ENCODE data around the gene TMEM80. TPM values are rescaled to one million over a fixed set of nuclear protein-coding genes. Genes with fewer than 3 reads are reported as not detected.
"Not testable (repeated sequence)": the region's sequence is repeated elsewhere in the genome, so short reads cannot be mapped to it uniquely, and the experiment has no call there.

Gene TMEM80
- total RNA-seq, 1 experiment from 2014 or later: 16.0 TPM

DNA sequence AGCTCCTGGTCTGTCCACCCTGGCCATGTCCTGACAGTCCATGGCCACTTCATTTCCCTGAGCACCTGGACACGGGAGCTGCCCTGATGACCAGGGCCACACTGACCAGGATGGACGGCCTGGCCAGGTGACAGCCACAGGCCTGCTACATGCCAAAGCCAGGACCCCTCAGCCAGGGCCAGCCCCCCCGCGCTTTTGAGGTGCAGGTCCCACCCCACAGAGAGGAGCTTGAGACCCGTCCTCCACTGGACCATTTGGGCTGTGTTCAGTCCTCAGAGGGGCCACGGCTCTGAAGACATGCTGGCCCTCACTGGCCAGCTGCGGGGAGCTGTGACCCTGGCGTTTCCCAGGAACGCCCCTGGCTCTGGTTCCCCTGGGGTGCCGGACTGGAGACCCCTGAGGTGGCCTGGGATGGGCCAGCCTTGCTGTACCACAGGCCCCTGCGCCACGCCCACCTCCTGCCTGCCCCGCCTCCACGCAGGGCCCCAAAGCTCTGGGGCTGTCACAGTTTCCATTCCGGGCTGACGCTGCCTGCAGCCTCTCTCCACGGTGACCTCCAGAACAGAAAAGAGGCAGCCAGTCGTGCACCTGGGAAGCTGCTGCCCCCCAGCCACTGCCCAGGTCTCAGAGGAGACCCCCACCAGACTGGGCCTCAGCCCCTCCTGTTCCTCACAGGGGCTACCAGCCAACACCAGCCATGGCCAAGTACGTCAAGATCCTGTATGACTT is 28.6 kb downstream of the TMEM80 start:
- no peak for DNase-seq (ENCODE audit: low read depth in 1 of 2, low spot score in 2 of 2)
- Histone ChIP-seq H3K27ac (no peak overlapping the region), H3K4me1 (replicated peaks) (no peaks in the 10 kb centered on the region), H3K27me3 (replicated peaks) (peaks cover 24% of the 10 kb centered on the region), H3K9me3 (replicated peaks) (no peaks in the 10 kb centered on the region), H3K36me3 (no peaks in the 10 kb centered on the region), H3K4me3 (no peak overlapping the region)

DNA sequence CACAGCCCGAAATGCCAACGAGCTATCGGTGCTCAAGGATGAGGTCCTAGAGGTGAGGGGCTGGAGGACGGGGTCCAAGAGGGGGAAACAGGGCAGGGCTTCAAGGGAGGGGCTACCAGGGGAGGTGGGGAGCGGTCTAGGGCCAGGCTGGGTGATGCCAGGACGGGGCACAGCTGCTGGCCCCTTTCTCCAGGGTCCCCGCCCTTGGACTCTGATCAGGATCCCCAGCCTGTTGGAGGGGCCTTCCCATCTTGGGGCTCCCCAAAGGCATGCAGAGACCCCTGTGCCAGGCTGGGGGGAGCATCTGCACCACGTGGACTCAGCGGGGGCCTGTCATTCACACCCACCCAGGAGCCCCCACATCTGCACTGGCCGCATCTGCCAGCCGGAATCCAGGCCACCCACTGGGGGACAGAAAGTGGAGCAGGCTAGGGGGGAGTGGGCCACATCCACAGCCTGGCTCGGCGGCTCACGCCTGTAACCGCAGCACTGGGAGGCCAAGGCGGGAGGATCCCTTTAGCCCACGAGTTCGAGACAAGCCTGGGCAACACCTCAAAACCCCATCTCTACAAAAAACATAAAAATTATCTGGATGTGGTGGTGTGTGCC is 29.3 kb downstream of the TMEM80 start:
- no peak overlapping the region for H3K4me3 ChIP-seq
- no peaks in the 10 kb centered on the region for H3K4me1 ChIP-seq (replicated peaks)
- no peaks in the 10 kb centered on the region for H3K9me3 ChIP-seq (replicated peaks)
- no peak for DNase-seq (ENCODE audit: low read depth in 1 of 2, low spot score in 2 of 2)
- no peaks in the 10 kb centered on the region for H3K36me3 ChIP-seq
- no peak overlapping the region for H3K27ac ChIP-seq
- H3K27me3 ChIP-seq (replicated peaks): peaks cover 17% of the 10 kb centered on the region

DNA sequence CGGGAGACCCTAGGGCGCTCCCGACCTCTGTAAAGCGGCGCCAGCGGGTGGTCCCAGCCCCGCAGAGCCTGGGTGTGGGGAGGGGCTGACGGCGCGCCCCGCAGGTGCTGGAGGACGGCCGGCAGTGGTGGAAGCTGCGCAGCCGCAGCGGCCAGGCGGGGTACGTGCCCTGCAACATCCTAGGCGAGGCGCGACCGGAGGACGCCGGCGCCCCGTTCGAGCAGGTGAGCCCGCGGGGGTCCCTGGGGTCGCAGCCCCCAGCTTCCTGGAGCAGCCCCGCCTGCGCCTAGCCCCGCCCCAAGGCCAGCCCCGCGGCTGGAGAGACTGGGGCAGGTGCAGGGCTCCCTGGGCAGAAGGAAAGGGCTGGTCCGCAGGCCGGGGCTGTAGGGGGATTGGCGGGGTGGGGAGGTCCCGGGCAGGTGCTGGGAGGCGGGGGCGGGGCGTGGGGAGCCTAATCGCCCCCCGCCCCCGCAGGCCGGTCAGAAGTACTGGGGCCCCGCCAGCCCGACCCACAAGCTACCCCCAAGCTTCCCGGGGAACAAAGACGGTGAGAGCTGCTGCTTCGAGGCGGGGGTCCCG is 30.1 kb downstream of the TMEM80 start:
- no peak overlapping the region for H3K27ac ChIP-seq
- H3K4me3 ChIP-seq: no peak overlapping the region
- no peaks in the 10 kb centered on the region for H3K4me1 ChIP-seq (replicated peaks)
- H3K9me3 ChIP-seq (replicated peaks): no peaks in the 10 kb centered on the region
- no peaks in the 10 kb centered on the region for H3K36me3 ChIP-seq
- no peak for DNase-seq (ENCODE audit: low read depth in 1 of 2, low spot score in 2 of 2)
- peaks cover 9% of the 10 kb centered on the region for H3K27me3 ChIP-seq (replicated peaks)

DNA sequence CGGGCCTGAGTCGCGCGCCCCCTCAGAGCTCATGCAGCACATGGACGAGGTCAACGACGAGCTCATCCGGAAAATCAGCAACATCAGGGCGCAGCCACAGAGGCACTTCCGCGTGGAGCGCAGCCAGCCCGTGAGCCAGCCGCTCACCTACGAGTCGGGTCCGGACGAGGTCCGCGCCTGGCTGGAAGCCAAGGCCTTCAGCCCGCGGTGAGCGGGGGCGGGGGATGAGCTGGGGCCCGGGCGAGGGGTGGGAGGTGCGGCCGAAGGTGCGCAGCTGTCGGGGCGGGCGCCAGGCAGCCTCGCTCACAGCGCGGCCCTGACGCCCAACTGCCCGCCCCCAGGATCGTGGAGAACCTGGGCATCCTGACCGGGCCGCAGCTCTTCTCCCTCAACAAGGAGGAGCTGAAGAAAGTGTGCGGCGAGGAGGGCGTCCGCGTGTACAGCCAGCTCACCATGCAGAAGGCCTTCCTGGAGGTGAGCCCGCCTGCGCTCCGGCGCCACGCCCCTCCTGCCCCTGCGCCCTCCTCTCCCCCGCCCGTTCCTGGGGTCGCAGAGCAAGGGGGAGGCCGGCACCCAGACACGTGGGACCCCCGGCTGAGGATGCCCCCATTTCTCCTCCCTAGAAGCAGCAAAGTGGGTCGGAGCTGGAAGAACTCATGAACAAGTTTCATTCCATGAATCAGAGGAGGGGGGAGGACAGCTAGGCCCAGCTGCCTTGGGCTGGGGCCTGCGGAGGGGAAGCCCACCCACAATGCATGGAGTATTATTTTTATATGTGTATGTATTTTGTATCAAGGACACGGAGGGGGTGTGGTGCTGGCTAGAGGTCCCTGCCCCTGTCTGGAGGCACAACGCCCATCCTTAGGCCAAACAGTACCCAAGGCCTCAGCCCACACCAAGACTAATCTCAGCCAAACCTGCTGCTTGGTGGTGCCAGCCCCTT is 30.9 kb downstream of the TMEM80 start:
- Histone ChIP-seq H3K27ac (no peak overlapping the region), H3K27me3 (replicated peaks) (peaks cover 2% of the 10 kb centered on the region), H3K4me1 (replicated peaks) (no peaks in the 10 kb centered on the region), H3K9me3 (replicated peaks) (no peaks in the 10 kb centered on the region), H3K4me3 (no peak overlapping the region), H3K36me3 (no peaks in the 10 kb centered on the region)
- no peak for DNase-seq (ENCODE audit: low read depth in 1 of 2, low spot score in 2 of 2)

DNA sequence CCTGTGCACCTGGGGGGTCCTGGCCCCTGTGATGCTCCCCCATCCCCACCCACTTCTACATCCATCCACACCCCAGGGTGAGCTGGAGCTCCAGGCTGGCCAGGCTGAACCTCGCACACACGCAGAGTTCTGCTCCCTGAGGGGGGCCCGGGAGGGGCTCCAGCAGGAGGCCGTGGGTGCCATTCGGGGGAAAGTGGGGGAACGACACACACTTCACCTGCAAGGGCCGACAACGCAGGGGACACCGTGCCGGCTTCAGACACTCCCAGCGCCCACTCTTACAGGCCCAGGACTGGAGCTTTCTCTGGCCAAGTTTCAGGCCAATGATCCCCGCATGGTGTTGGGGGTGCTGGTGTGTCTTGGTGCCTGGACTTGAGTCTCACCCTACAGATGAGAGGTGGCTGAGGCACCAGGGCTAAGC is 31.7 kb downstream of the TMEM80 start:
- H3K36me3 ChIP-seq: no peaks in the 10 kb centered on the region
- H3K27me3 ChIP-seq (replicated peaks): no peaks in the 10 kb centered on the region; the same call in 1 of the 2 replicates
- no peaks in the 10 kb centered on the region for H3K9me3 ChIP-seq (replicated peaks)
- DNase-seq (ENCODE audit: low read depth in 1 of 2, low spot score in 2 of 2): no peak
- H3K4me1 ChIP-seq (replicated peaks): no peaks in the 10 kb centered on the region
- H3K27ac ChIP-seq: no peak overlapping the region
- H3K4me3 ChIP-seq: no peak overlapping the region

DNA sequence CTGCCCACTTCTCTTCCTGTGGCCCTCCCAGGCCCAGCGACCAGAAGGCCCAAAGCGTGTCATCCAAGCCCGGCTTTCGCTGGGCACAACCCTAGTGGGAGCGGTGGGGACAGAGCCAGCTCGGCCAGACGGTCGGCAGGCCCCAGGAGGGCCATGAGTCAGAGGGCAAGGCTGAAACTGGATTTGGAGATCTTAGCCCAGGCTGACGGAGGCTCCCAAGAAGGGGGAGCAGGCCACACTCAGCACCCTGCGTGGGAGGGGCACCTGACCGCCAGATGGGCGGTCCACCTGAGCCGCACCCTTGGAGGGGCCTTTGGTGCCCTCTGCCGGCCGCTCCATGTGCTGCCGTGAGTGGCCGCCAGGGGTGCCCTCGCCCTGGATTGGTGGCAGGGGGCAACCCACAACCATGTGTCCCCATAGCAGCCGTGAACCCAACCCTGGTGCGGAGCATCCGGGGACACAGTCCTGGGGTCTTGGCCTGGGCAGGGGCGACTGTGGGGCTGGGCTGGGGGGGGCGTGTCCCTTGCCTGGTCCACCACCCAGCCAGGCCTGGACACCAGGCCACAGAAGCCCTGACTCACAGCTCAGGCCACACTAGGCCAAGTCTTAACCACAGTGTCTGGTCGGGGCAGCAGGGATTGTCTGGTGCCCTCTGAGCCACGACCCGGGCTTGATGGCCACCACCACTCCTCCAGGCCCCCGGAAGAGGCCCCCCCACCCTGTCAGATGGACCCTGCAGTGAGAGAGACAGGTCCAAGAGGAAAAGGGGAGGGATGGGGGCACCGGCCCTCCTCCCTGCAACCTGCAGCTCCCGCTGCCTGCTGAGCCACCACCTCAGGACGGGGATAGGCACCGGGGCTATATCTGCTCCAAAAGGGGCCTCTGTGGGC is 32.5 kb downstream of the TMEM80 start:
- Histone ChIP-seq H3K4me1 (replicated peaks) (no peaks in the 10 kb centered on the region), H3K27ac (no peak overlapping the region), H3K9me3 (replicated peaks) (no peaks in the 10 kb centered on the region), H3K4me3 (no peak overlapping the region), H3K36me3 (no peaks in the 10 kb centered on the region), H3K27me3 (replicated peaks) (no peaks in the 10 kb centered on the region; the same call in 1 of the 2 replicates)
- peak; percentile 54 to 63 for DNase-seq (ENCODE audit: low read depth in 1 of 2, low spot score in 2 of 2)

DNA sequence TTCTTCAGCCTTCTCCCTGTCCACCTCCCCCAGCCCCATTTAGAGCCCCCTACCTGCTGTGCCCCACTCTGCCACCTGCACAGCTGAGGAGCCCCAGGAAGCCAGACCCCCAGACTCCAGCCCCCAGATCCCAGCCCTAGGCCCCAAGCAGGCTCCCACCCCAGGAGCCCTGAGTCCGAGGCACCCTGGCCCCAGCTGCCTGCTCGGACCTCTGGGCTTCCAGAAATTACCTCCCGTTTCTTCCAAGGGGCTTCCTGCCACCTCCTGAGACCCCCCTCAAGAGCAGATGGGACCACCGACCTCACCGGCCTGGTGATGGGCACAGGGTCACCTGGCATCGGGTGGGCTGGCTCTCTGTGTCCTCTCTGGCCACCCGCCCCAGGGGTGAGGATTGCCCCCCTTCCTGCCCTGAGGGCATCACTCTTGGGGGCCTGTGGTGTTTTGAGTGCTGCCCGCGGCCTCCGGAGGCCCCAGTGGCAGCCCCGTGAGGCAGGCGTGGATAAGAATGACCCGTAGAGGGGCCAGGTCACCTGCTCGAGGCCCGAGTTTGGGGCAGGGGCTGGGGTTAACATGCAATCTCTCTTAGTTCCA is 33.4 kb downstream of the TMEM80 start:
- Histone ChIP-seq H3K4me1 (replicated peaks) (no peaks in the 10 kb centered on the region), H3K27ac (no peak overlapping the region), H3K4me3 (no peak overlapping the region), H3K9me3 (replicated peaks) (no peaks in the 10 kb centered on the region), H3K27me3 (replicated peaks) (no peaks in the 10 kb centered on the region; the same call in 1 of the 2 replicates), H3K36me3 (no peaks in the 10 kb centered on the region)
- no peak for DNase-seq (ENCODE audit: low read depth in 1 of 2, low spot score in 2 of 2)

DNA sequence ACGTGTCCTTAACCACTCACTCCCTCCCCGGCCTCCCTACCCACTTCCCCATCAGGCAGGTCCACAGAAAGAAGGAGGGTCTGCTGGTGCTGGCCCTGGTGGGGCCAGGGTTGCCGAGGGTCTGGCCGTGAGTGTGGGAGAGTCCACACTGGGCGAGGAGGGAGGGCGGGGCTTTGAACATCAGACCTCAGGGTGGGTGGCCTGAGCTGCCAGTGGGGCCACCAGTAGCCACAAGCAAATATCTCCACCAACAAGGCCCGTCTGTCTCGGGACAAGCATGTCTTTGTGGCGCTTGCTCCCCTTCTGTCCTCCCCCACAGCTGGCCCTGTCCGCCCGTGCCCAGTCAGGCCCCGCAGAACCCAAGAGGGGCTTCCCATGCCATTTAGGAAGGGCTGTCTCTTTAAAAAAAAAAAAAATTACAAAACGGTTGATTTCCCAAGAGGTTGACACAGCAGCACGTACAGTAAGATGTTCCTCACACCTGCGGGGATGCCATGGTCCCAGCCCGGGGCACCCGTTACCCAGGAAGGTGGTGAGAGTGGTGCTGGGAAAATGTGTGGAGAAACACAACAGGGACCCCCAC is 34.0 kb downstream of the TMEM80 start:
- Histone ChIP-seq H3K9me3 (replicated peaks) (no peaks in the 10 kb centered on the region), H3K27ac (no peak overlapping the region), H3K4me3 (no peak overlapping the region), H3K27me3 (replicated peaks) (no peaks in the 10 kb centered on the region; the same call in 1 of the 2 replicates), H3K4me1 (replicated peaks) (no peaks in the 10 kb centered on the region), H3K36me3 (no peaks in the 10 kb centered on the region)
- no peak for DNase-seq (ENCODE audit: low read depth in 1 of 2, low spot score in 2 of 2)

DNA sequence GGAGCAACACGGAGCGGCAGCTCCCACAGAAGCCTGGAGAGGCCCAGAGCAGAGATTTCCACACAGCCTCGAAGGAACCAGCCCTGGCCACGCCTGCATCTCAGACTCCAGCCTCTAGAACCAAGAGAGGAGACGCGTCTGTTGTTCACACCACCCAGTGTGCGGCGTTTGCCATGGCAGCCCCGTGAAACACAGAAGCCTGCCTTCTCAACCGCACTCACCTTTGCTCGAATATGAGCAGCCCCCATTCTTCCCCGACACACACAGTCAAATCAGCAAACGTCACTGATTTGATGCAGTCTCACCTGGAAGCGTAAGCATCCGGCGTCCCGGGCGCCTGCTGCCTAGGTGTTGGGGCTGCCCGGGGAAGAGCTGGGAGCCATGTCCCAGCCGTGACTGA is 37.5 kb downstream of the TMEM80 start:
- no peak for DNase-seq (ENCODE audit: low read depth in 1 of 2, low spot score in 2 of 2)
- Histone ChIP-seq H3K27me3 (replicated peaks) (no peaks in the 10 kb centered on the region), H3K27ac (no peak overlapping the region), H3K9me3 (replicated peaks) (no peaks in the 10 kb centered on the region), H3K4me3 (no peak overlapping the region), H3K36me3 (no peaks in the 10 kb centered on the region), H3K4me1 (replicated peaks) (no peaks in the 10 kb centered on the region)

DNA sequence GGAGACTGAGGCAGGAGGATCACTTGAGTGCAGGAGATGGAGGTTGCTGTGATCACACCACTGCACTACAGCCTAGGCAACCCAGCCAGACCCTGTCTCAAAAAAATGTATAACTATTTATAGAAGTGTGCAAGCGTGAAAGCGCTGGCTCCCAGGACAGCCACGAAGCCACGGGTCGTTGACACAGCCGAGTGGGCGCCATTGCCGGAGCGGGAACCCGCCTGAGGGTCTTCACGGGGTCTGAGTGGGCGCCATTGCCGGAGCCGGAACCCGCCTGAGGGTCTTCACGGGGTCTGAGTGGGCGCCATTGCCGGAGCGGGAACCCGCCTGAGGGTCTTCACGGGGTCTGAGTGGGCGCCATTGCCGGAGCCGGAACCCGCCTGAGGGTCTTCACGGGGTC is 38.9 kb downstream of the TMEM80 start:
- not testable (repeated sequence) for H3K9me3 ChIP-seq (replicated peaks)

DNA sequence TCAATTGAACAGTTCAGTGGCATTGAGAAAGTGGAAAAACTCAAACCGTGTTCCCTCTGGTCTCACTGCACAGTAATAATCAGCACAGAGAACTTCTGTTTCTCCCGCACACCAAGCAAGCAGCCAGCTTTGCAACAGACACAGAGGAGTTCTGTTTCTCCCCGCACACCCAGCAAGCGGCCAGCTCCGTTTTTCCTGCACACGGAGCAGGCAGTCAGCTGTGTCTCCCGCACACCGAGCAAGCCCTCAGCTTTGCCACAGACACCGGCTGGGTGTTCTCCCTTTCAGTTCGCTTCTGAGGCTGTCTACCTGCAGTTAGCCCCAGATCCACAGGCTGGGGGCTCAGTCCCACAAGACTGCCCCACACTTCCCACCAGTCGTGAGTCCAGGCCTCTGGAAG is 41.8 kb downstream of the TMEM80 start:
- H3K27ac ChIP-seq: no peak overlapping the region
- no peaks in the 10 kb centered on the region for H3K4me1 ChIP-seq (replicated peaks)
- H3K27me3 ChIP-seq (replicated peaks): no peaks in the 10 kb centered on the region
- no peak overlapping the region for H3K4me3 ChIP-seq
- H3K36me3 ChIP-seq: no peaks in the 10 kb centered on the region
- H3K9me3 ChIP-seq (replicated peaks): no peaks in the 10 kb centered on the region
- no peak for DNase-seq (ENCODE audit: low read depth in 1 of 2, low spot score in 2 of 2)

More for the DNA sequence above, 38.9 kb downstream of the TMEM80 start:
- DNase-seq (ENCODE audit: low read depth in 1 of 2, low spot score in 2 of 2); H3K27me3 ChIP-seq (replicated peaks); H3K27ac ChIP-seq; H3K36me3 ChIP-seq; H3K4me3 ChIP-seq; H3K4me1 ChIP-seq (replicated peaks): not testable (repeated sequence)

DNA sequence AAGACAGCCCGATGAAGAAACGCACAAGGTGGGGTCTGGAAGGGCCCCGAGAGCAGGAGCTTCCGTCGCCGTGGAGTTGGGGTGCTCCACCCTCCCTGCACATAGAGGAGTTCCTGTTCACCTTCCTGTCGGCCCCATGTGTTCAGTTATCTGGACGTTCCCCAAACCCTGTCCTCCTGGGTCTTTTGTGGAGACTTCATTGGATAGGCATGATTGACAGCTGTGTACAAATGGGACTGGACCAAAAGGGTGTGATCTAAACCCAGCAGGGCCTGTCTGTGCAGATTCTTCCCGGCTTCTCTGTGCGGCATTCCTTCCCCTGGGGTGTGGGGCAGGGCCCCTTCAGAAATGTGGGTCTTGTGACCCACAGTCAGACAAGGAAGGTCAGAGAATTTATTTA is 42.3 kb downstream of the TMEM80 start:
- H3K9me3 ChIP-seq (replicated peaks); H3K4me3 ChIP-seq; H3K27me3 ChIP-seq (replicated peaks); H3K4me1 ChIP-seq (replicated peaks); H3K27ac ChIP-seq; H3K36me3 ChIP-seq; DNase-seq (ENCODE audit: low read depth in 1 of 2, low spot score in 2 of 2): not testable (repeated sequence)

All from SJSA1 (cell line).